Panc1 (cell line): Measurements from ENCODE around the gene RABGAP1L. TPM values are rescaled to one million over a fixed set of nuclear protein-coding genes. Genes with fewer than 3 reads are reported as not detected.

Experiments
- ATAC-seq: fragments of 200-7000 bp; cut with Tn5 transposase; 2 replicates; pipeline ENCODE4 v1.9.1; 2020; ENCODE audit warnings: mild to moderate bottlenecking, moderate library complexity
- BruUV-seq: library from RNA; stranded (reverse); fragments of 400-500 nt; replicated peaks from 2 replicates; lab custom pipeline; 2021; lab: Mats Ljungman, UMichigan
- CTCF ChIA-PET: fragments of 300-600 bp; sonication (Branson Sonifier 250); formaldehyde crosslinking; loops from one replicate; lab custom pipeline; 2022; ENCODE audit warnings: antibody characterized with exemption; lab: Charles Lee
- POLR2A ChIA-PET: fragments of 300-600 bp; sonication (Branson Sonifier 250); formaldehyde crosslinking; loops from one replicate; lab custom pipeline; 2022; ENCODE audit warnings: antibody characterized with exemption; lab: Charles Lee
- DNase-seq: peaks from one replicate; pipeline ENCODE4 v3.0.0-alpha.2; 2010; ENCODE audit warnings: low read depth, low spot score
- H3K27ac ChIP-seq: 2 replicates; pipeline ENCODE4 v1.5.1; 2011; ENCODE audit warnings: mild to moderate bottlenecking, low read length, inconsistent platforms
- H3K27me3 ChIP-seq: fragments of 200-500 bp; sonication (Bioruptor generic); 2 replicates; pipeline ENCODE4 v1.6.0; 2014; ENCODE audit warnings: low read length, inconsistent platforms; ENCODE audit not compliant: control insufficient read depth, insufficient read depth
- H3K36me3 ChIP-seq: fragments of 200-500 bp; sonication (Bioruptor generic); 2 replicates; pipeline ENCODE4 v1.5.1; 2014; ENCODE audit warnings: inconsistent platforms, mild to moderate bottlenecking, low read length, moderate library complexity; ENCODE audit not compliant: control insufficient read depth, insufficient read depth
- H3K4me1 ChIP-seq: 2 replicates; pipeline ENCODE4 v1.5.1; 2011; ENCODE audit warnings: inconsistent platforms, mild to moderate bottlenecking, low read length, moderate library complexity; ENCODE audit not compliant: control insufficient read depth, insufficient read depth
- H3K4me3 ChIP-seq, 2 experiments: 2 replicates each; pipeline ENCODE4 v1.5.1; 2011 to 2012; ENCODE audit warnings: low read depth in 2 of 2, low read length in 2 of 2, mild to moderate bottlenecking in 2 of 2, inconsistent platforms in 1 of 2, moderate library complexity in 1 of 2
- H3K9me3 ChIP-seq: fragments of 200-500 bp; sonication (Bioruptor generic); 2 replicates; pipeline ENCODE4 v1.5.1; 2014; ENCODE audit warnings: low read depth, mild to moderate bottlenecking, inconsistent platforms, low read length, moderate library complexity; ENCODE audit not compliant: control insufficient read depth, insufficient read depth
- POLR2AphosphoS5 ChIP-seq: IDR thresholded peaks from 2 replicates; pipeline ENCODE4 v1.6.1; 2012; ENCODE audit warnings: mild to moderate bottlenecking, low read depth, low read length, moderate library complexity
- SIN3A ChIP-seq: IDR thresholded peaks from 2 replicates; pipeline ENCODE4 v1.6.1; 2012; ENCODE audit warnings: low read depth, mild to moderate bottlenecking, low read length, moderate library complexity, borderline replicate concordance; ENCODE audit not compliant: insufficient read depth
- TCF7L2 ChIP-seq: IDR thresholded peaks from 2 replicates; pipeline ENCODE4 v1.6.1; 2011; ENCODE audit warnings: mild to moderate bottlenecking, low read depth, low read length, inconsistent platforms
- in situ Hi-C: cut with HindIII; loops from 2 replicates; pipeline ENCODE4 v1.10.0; 2016; ENCODE audit warnings: low sequenced_read_pairs, low pct_unique_long_range_greater_than_20kb
- intact Hi-C: fragments of 100-400 bp; cut with micrococcal nuclease; formaldehyde crosslinking; loops from one replicate; pipeline ENCODE4 v1.10.0; 2022; ENCODE audit not compliant: unreplicated experiment
- total RNA-seq: library from RNA; stranded (reverse); gene quantifications from one replicate; pipeline ENCODE4 v1.2.1, GENCODE V29; 2021; ENCODE audit not compliant: unreplicated experiment
- TF ChIP-seq, protein P1 (sequence below): fragments of 450-650 bp; IDR thresholded peaks from 2 replicates; pipeline ENCODE4 v1.5.1; 2017; ENCODE audit warnings: mild to moderate bottlenecking
- TF ChIP-seq, protein P2 (sequence below), 2 experiments: IDR thresholded peaks; 2 replicates each; pipeline ENCODE4 v1.6.1; 2011 to 2012; ENCODE audit warnings: low read depth in 2 of 2, control low read depth in 1 of 2, low read length in 1 of 2, mild to moderate bottlenecking in 1 of 2, moderate library complexity in 1 of 2; ENCODE audit not compliant: insufficient read depth in 1 of 2

Gene RABGAP1L
- total RNA-seq, 1 experiment from 2014 or later: 37.0 TPM

GRCh38 chr1:174165471-174166137, 6.3 kb downstream of the RABGAP1L start:
- H3K4me1 ChIP-seq: peaks cover 17% of the 10 kb centered on the region; the same call in 1 of the 2 replicates
- in situ Hi-C loops: no loop called here
- ChIA-PET POLR2A (interaction anchor here (0.7 kb wide), 1 partner anchor 198 kb away, joined by 4 read pairs; no protein-coding TSS in a partner anchor), CTCF (no interaction called here)
- no peak overlapping the region for H3K4me3 ChIP-seq
- H3K36me3 ChIP-seq: no peaks in the 10 kb centered on the region; the same call in 1 of the 2 replicates
- H3K9me3 ChIP-seq: no peaks in the 10 kb centered on the region
- H3K27ac ChIP-seq: no peak overlapping the region; the same call in 1 of the 2 replicates
- no peak for ATAC-seq
- H3K27me3 ChIP-seq: no peaks in the 10 kb centered on the region
- no peak for DNase-seq
- intact Hi-C loops: no loop called here
- no TSS peak for BruUV-seq
- TF ChIP-seq, protein P1, sequence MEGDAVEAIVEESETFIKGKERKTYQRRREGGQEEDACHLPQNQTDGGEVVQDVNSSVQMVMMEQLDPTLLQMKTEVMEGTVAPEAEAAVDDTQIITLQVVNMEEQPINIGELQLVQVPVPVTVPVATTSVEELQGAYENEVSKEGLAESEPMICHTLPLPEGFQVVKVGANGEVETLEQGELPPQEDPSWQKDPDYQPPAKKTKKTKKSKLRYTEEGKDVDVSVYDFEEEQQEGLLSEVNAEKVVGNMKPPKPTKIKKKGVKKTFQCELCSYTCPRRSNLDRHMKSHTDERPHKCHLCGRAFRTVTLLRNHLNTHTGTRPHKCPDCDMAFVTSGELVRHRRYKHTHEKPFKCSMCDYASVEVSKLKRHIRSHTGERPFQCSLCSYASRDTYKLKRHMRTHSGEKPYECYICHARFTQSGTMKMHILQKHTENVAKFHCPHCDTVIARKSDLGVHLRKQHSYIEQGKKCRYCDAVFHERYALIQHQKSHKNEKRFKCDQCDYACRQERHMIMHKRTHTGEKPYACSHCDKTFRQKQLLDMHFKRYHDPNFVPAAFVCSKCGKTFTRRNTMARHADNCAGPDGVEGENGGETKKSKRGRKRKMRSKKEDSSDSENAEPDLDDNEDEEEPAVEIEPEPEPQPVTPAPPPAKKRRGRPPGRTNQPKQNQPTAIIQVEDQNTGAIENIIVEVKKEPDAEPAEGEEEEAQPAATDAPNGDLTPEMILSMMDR: no peak
- no peak for TF ChIP-seq POLR2AphosphoS5
- no peak for TF ChIP-seq SIN3A
- TF ChIP-seq TCF7L2: no peak
- TF ChIP-seq, protein P2, sequence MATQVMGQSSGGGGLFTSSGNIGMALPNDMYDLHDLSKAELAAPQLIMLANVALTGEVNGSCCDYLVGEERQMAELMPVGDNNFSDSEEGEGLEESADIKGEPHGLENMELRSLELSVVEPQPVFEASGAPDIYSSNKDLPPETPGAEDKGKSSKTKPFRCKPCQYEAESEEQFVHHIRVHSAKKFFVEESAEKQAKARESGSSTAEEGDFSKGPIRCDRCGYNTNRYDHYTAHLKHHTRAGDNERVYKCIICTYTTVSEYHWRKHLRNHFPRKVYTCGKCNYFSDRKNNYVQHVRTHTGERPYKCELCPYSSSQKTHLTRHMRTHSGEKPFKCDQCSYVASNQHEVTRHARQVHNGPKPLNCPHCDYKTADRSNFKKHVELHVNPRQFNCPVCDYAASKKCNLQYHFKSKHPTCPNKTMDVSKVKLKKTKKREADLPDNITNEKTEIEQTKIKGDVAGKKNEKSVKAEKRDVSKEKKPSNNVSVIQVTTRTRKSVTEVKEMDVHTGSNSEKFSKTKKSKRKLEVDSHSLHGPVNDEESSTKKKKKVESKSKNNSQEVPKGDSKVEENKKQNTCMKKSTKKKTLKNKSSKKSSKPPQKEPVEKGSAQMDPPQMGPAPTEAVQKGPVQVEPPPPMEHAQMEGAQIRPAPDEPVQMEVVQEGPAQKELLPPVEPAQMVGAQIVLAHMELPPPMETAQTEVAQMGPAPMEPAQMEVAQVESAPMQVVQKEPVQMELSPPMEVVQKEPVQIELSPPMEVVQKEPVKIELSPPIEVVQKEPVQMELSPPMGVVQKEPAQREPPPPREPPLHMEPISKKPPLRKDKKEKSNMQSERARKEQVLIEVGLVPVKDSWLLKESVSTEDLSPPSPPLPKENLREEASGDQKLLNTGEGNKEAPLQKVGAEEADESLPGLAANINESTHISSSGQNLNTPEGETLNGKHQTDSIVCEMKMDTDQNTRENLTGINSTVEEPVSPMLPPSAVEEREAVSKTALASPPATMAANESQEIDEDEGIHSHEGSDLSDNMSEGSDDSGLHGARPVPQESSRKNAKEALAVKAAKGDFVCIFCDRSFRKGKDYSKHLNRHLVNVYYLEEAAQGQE (IDR thresholded peaks at IDR 0.05; ENCODE audit: insufficient read depth in 1 of 2, low read depth in 2 of 2, low read length in 1 of 2): no peak

- ATAC-seq (no peak), DNase-seq (no peak)
- Histone ChIP-seq H3K9me3 (no peaks in the 10 kb centered on the region), H3K4me3 (no peak overlapping the region), H3K27ac (no peak overlapping the region; the same call in 1 of the 2 replicates), H3K36me3 (no peaks in the 10 kb centered on the region; the same call in 1 of the 2 replicates), H3K4me1 (peaks cover 14% of the 10 kb centered on the region; the same call in 1 of the 2 replicates), H3K27me3 (no peaks in the 10 kb centered on the region)
- POLR2A ChIA-PET: no interaction called here
- TF ChIP-seq, protein P1: no peak
- TF ChIP-seq, protein P2 (IDR thresholded peaks at IDR 0.05; ENCODE audit: insufficient read depth in 1 of 2, low read depth in 2 of 2, low read length in 1 of 2): no peak
- no peak for TF ChIP-seq POLR2AphosphoS5
- no peak for TF ChIP-seq TCF7L2
- TF ChIP-seq SIN3A: no peak
- CTCF ChIA-PET: interaction anchor here (0.6 kb wide), 1 partner anchor 98 kb away, joined by 3 read pairs; no protein-coding TSS in a partner anchor
- intact Hi-C loops (no loop called here), in situ Hi-C loops (no loop called here)
- no TSS peak for BruUV-seq
These were observed 7.4 kb downstream of the RABGAP1L start for GRCh38 chr1:174166530-174167264.
